SKM-1 (cell line): ENCODE measurements around the gene IRGQ.
"Not testable (repeated sequence)": the region's sequence is repeated elsewhere in the genome, so short reads cannot be mapped to it uniquely, and the experiment has no call there.

Experiments used
- DNase-seq: peaks from one replicate; lab custom pipeline; 2025; ENCODE audit not compliant: unreplicated experiment; lab: John Stamatoyannopoulos, UW

Gene IRGQ

DNA sequence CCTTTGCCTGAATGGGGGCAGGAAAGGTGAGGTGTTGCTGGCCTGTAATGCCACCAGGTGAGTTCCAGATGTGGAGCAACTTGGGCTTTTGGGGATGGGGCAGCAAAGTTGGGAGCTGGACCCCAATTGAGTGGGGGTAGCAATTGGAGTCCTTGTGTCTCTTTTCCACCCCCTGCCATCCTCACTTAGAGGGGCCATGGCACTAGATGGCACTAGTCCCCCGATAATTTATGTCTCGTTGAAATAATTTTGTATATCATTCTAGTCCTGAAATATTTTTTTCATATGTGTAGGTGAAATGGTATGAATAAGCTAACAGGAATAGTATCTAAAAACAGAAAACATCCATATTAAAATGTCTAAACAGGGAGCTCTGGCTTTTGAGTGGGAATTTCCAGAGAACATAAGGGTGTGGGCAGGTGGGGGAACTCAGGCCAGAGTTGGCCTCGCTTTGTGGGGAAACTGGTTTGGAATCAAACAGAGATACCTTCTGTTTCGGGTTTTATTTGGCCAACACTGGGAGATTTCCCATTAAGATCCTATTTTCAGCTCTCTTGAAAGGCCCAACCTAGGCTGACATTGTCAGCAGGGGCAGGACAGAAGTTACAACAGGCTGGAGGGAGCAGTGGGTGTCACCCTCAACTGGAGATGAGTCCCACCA, 3.8 kb upstream of the IRGQ start:
- no peak for DNase-seq

DNA sequence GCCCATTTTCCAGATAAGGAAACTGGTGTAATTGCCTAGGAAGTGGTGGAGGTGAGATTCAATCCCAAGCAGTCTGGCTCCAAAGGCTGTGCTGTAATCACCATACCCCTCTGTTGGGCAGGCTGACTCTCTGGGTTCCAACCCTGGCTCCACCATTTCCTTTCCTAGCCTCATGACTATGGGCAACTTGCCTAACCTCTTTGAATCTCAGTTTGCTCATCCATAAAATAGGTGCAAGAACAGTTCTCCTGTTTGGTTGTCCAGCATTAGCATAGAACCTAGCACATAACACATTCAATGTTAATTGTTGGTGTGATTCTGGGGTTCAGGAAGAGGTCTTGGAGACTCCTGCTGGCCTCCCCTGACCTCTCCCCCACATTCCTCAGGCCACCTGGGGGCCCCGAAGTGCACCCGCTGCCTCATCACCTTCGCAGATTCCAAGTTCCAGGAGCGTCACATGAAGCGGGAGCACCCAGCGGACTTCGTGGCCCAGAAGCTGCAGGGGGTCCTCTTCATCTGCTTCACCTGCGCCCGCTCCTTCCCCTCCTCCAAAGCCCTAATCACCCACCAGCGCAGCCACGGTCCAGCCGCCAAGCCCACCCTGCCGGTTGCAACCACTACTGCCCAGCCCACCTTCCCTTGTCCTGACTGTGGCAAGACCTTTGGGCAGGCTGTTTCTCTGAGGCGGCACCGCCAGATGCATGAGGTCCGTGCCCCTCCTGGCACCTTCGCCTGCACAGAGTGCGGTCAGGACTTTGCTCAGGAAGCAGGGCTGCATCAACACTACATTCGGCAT, 2.7 kb upstream of the IRGQ start:
- DNase-seq: no peak

GRCh38 chr19:43597876-43598275, 1.9 kb upstream of the IRGQ start:
- DNase-seq: no peak

GRCh38 chr19:43596842-43597461, 1.0 kb upstream of the IRGQ start:
- DNase-seq: no peak

GRCh38 chr19:43595605-43595998, 332 bp downstream of the IRGQ start:
- no peak for DNase-seq

DNA sequence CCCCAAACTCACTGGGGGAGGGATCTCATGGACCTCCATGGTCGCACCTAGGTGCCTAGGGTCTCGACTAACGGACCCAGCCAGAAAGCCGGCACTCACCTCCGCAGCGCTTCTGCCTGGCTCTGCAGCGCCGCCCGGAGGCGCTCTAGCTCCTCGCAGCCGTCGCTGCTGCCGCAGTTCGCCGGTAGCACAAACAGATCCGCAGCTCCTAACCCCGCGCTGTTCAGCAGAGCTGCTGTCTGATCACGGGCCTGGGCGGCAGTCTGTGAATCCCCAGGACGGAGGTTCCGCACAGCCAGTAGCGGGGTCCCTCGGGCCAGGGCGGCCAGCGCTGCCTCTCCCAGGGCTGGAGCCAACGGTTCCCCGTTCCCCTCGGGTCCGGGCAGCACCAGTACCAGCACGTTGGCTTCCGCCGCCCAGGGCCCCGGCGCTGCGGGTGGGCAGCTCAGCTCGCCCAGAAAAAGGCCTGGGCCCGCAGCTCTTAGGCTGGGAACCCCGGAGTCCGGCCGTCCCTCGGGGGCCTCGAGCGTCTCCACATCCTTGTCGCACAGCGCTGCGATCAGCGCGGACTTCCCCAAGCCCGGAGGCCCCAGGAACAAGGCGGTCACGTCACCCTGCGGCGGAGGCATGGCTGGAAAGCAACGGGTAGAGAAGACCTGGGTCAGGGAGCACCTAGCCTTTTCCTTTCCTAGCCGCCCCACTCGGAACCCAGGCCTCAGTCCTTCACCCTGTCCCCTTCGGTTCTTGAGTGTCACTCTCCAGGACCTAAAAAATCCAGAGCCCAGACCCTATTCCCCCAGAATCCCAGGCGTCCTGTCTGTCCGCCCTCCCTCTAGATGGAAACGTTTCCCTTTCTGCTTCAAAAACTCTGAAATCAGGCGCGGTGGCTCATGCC, 977 bp downstream of the IRGQ start:
- peak; percentile 22 for DNase-seq

DNA sequence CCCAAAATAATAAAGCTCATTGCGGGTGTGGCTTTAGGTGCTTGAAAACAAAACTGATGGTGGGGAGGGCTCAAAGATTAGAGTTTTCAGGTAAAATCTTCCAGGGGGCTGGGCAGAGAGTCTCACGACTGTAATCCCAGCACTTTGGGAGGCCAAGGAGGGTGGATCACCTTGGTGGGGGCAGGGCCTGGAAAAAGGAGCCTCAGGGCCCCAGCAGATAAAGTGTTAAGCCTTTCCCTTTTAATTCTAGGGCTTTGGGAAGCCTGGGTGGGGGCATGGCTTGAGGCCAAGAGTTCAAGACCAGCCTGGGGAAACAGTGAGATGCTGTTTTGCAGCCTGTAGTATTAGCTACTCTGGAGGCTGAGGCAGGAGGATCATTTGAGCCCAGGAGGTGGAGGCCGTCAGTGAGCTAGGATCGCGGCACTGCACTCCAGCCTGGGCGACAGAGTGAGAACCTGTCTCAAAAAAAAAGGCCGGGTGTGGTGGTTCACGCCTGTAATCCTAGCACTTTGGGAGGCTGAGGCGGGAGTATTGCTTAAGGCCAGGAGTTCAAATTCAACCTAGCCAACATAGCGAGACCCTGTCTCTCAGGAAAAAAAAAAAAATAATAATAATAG, 1.7 kb downstream of the IRGQ start:
- no peak for DNase-seq

GRCh38 chr19:43592800-43593350, 3.1 kb downstream of the IRGQ start:
- DNase-seq: no peak

DNA sequence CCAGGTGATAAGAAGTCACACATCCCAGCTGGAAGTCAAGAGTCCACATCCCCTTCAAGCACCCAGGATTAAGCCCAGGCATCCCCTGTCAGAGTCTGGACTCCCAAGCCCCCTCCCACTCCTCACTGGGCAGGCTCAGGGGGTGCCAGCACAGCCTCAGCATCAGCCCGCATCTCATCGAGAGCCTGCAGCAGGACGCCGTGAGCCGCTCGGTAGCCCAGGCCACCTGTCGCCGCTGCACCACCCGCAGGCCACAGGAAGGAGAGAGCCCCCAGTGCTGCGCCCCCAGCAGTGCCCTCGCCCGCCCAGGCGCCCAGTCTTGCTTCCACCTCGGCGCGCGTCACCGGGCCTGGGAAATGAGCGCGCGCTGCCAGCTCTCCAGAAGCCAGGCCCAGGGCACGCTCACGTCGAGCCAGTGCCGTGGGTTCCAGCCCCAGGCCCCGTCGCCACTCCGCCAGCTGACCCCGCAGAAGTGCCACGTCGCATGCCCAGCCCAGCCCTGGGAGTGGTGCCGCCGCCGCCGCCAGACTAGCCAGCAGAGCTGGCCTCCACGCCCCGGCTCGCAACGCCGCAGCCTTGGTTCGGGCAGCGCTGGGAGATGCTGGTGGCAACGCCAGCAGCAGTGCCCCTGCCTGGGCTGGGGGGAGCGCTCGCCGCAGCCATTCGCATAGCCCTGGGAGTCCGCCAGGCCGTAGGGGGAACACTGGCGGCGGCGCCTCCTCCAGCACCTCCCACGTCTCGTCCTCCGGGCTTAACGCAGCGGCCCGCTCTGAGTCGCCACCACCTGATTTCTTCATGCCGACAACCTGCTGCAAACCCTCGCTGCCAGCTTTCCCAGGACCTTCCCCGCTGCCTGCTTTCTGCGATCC, 3.8 kb downstream of the IRGQ start:
- no peak for DNase-seq

- no peak for DNase-seq
These were observed 6.3 kb downstream of the IRGQ start for GRCh38 chr19:43589678-43590077.

GRCh38 chr19:43589277-43589676, 6.7 kb downstream of the IRGQ start:
- no peak for DNase-seq

GRCh38 chr19:43587029-43587428, 8.9 kb downstream of the IRGQ start:
- not testable (repeated sequence) for DNase-seq

DNA sequence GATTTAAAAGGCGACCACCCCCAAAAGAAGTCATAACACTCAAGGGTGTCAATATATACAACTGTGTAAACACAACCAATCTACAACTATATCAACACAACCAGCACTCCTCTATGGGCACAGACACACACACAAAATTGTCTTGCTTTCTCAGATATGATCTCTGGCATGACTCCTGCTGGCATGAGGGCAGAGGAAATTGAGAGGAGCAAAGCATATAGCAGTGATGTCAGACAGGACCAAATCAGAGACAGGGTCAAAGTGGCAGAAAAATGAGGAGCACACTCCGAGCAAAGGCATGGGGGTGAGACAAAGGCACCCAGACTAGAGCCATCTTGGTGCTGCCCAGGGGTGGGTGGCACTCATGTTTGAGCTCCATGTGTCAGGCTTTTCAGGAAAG, 9.6 kb downstream of the IRGQ start:
- no peak for DNase-seq

- DNase-seq: no peak
These were observed 11.4 kb downstream of the IRGQ start for GRCh38 chr19:43584484-43584883.

DNA sequence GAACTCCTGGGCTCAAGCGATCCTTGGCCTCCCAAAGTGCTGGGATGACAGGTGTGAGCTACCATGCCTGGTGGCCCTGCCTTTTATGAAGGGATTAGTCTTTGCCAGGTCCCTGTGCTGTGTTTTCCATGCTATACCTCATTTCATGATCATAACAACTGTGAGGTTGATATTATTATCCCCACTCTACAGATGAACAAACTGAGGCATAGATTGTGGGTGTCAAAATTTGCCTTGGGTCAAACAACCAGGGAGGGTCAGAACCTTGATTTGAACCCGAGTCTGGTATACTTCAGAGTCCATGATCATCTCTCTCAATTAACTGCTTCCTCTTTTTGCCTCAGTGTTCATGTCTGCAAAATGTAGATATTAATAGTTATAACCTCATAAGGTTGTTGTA, 13.4 kb downstream of the IRGQ start:
- no peak for DNase-seq

DNA sequence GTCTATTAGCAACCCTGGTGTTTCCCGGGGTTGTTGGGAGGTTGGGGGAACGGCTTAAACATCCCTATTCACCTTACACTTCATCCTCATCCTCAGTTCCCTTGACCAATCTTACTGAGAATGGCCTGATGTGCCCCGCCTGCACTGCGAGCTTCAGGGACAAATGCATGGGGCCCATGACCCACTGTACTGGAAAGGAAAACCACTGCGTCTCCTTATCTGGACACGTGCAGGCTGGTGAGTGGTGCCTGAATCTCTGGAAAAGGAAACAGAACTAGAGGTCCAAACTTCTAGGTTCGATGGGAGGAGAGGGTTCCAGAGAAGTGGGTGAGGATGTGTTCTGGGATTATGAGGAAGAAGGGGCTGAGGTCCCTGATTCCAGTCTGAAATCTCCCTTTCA, 14.5 kb downstream of the IRGQ start:
- no peak for DNase-seq

GRCh38 chr19:43578787-43579186, 17.1 kb downstream of the IRGQ start:
- DNase-seq: no peak

GRCh38 chr19:43575955-43576878, 19.7 kb downstream of the IRGQ start:
- DNase-seq: no peak
